A549 (cell line): Measurements from ENCODE around the gene SSH2. TPM values are rescaled to one million over a fixed set of nuclear protein-coding genes. Genes with fewer than 3 reads are reported as not detected.

ENCODE experiments used
- ATAC-seq, 2 experiments: fragments of 200-7000 bp in 1 of 2; fragments of >200 bp in 1 of 2; cut with Nextera tagmentation in 1 of 2; cut with Tn5 transposase in 1 of 2; 3 replicates each; pipeline versions ENCODE4 v1.8.0 to v1.9.1; 2018 to 2020; ENCODE audit warnings: mild to moderate bottlenecking in 1 of 2, moderate library complexity in 1 of 2
- CTCF ChIA-PET: fragments of 300-600 bp; sonication (Branson Sonifier 250); formaldehyde crosslinking; extraction: SDS; loops from one replicate; lab custom pipeline; 2021; ENCODE audit warnings: antibody characterized with exemption, inconsistent platforms; lab: Yijun Ruan, JAX
- POLR2A ChIA-PET: fragments of 350-600 bp; formaldehyde crosslinking; extraction: SDS; loops from one replicate; lab custom pipeline; 2021; ENCODE audit warnings: antibody characterized with exemption, inconsistent platforms; lab: Yijun Ruan, JAX
- DNase-seq, 2 experiments: peaks; one replicate each; pipeline versions ENCODE4 v3.0.0 to v3.0.0-alpha.2; 2011 to 2016; ENCODE audit warnings: low read depth in 1 of 2, low spot score in 1 of 2
- FAIRE-seq: peaks from 2 replicates; lab custom pipeline; 2011; peaks lifted over from hg19 to GRCh38; lab: Jason Lieb, UNC
- H3K27ac ChIP-seq, 2 experiments: fragments of >200 bp; sonication (Bioruptor Twin); formaldehyde crosslinking; 3 replicates each; pipeline ENCODE4 v1.5.1; 2016 to 2017
- H3K4me1 ChIP-seq: fragments of >200 bp; sonication (Bioruptor Twin); formaldehyde crosslinking; 3 replicates; pipeline ENCODE4 v1.6.1; 2016
- H3K4me2 ChIP-seq: fragments of >200 bp; sonication (Bioruptor Twin); formaldehyde crosslinking; 3 replicates; pipeline ENCODE4 v1.6.1; 2016
- H3K4me3 ChIP-seq: fragments of >200 bp; sonication (Bioruptor Twin); formaldehyde crosslinking; 3 replicates; pipeline ENCODE4 v1.5.1; 2016
- H3K9me3 ChIP-seq: fragments of >200 bp; sonication (Bioruptor Twin); formaldehyde crosslinking; 3 replicates; pipeline ENCODE4 v1.6.1; 2016
- BHLHE40 ChIP-seq: IDR thresholded peaks from 2 replicates; pipeline ENCODE4 v1.6.1; 2012; ENCODE audit warnings: low read depth, low read length, inconsistent platforms
- CBX2 ChIP-seq: fragments of 200-600 bp; sonication (generic); IDR thresholded peaks from 2 replicates; pipeline ENCODE4 v1.6.1; 2016; ENCODE audit warnings: low read depth, mild to moderate bottlenecking, borderline replicate concordance
- CBX8 ChIP-seq: fragments of 200-600 bp; sonication (generic); IDR thresholded peaks from 2 replicates; pipeline ENCODE4 v1.6.1; 2016
- CHD2 ChIP-seq: fragments of 150-350 bp; IDR thresholded peaks from 2 replicates; pipeline ENCODE4 v1.6.1; 2014; ENCODE audit warnings: low read length; ENCODE audit not compliant: partially characterized antibody
- EHF ChIP-seq: fragments of 250-450 bp; sonication (Bioruptor Pico); IDR thresholded peaks from 2 replicates; pipeline ENCODE4 v1.5.0; 2020; ENCODE audit warnings: mild to moderate bottlenecking
- EHMT2 ChIP-seq: fragments of 200-600 bp; sonication (generic); IDR thresholded peaks from 2 replicates; pipeline ENCODE4 v1.6.1; 2016; ENCODE audit warnings: antibody characterized with exemption, low read depth, mild to moderate bottlenecking, moderate library complexity
- ESRRA ChIP-seq: fragments of 150-350 bp; IDR thresholded peaks from 2 replicates; pipeline ENCODE4 v1.6.1; 2014; ENCODE audit warnings: mild to moderate bottlenecking, low read length, borderline replicate concordance
- FOXS1 ChIP-seq: fragments of 250-450 bp; sonication (Bioruptor Pico); IDR thresholded peaks from 2 replicates; pipeline ENCODE4 v1.5.0; 2020; ENCODE audit warnings: mild to moderate bottlenecking, moderate library complexity
- JUN ChIP-seq, 2 experiments: fragments of >200 bp; sonication (Bioruptor Twin); formaldehyde crosslinking; IDR thresholded peaks; 2 replicates in 1 of 2; 3 replicates in 1 of 2; pipeline ENCODE4 v1.6.1; 2016 to 2017
- MAFK ChIP-seq: fragments of 450-650 bp; IDR thresholded peaks from 2 replicates; pipeline ENCODE4 v1.6.1; 2014; ENCODE audit not compliant: partially characterized antibody
- MAZ ChIP-seq: fragments of 150-350 bp; IDR thresholded peaks from 2 replicates; pipeline ENCODE4 v1.6.1; 2014; ENCODE audit warnings: antibody characterized with exemption, low read depth, low read length, borderline replicate concordance
- NFE2L2 ChIP-seq: fragments of 150-350 bp; conservative IDR thresholded peaks from 2 replicates; pipeline ENCODE4 v1.6.1; 2014; ENCODE audit warnings: low read length
- NPAS2 ChIP-seq: fragments of 250-450 bp; sonication (Bioruptor Pico); IDR thresholded peaks from 2 replicates; pipeline ENCODE4 v1.8.0; 2022; ENCODE audit warnings: mild to moderate bottlenecking, moderate library complexity, borderline replicate concordance
- NR3C1 ChIP-seq: fragments of >200 bp; sonication (Bioruptor Twin); formaldehyde crosslinking; IDR thresholded peaks from 3 replicates; pipeline ENCODE4 v1.6.1; 2017
- POLR2AphosphoS2 ChIP-seq: conservative IDR thresholded peaks from 2 replicates; pipeline ENCODE4 v1.6.1; 2012; ENCODE audit warnings: low read length, improper control_type of control experiment, inconsistent platforms
- RAD21 ChIP-seq, 2 experiments: fragments of >200 bp in 1 of 2; sonication (Bioruptor Twin) in 1 of 2; formaldehyde crosslinking in 1 of 2; IDR thresholded peaks in 1 of 2; conservative IDR thresholded peaks in 1 of 2; 2 replicates in 1 of 2; 3 replicates in 1 of 2; pipeline ENCODE4 v1.6.1; 2012 to 2018; ENCODE audit warnings: inconsistent platforms in 1 of 2
- RCOR1 ChIP-seq: fragments of 150-350 bp; IDR thresholded peaks from 2 replicates; pipeline ENCODE4 v1.6.1; 2014; ENCODE audit warnings: antibody characterized with exemption, low read length, low read depth
- RFX5 ChIP-seq: fragments of 450-650 bp; IDR thresholded peaks from 2 replicates; pipeline ENCODE4 v1.7.1; 2014; ENCODE audit warnings: antibody characterized with exemption, mild to moderate bottlenecking, moderate library complexity
- SMC3 ChIP-seq: fragments of >200 bp; sonication (Bioruptor Twin); formaldehyde crosslinking; IDR thresholded peaks from 3 replicates; pipeline ENCODE4 v1.6.1; 2018; ENCODE audit warnings: inconsistent platforms
- TFCP2L1 ChIP-seq: fragments of 250-450 bp; sonication (Bioruptor Pico); IDR thresholded peaks from 2 replicates; pipeline ENCODE4 v1.5.0; 2021; ENCODE audit warnings: mild to moderate bottlenecking
- ZC3H11A ChIP-seq: fragments of 450-650 bp; IDR thresholded peaks from 2 replicates; pipeline ENCODE4 v1.6.1; 2014; ENCODE audit warnings: antibody characterized with exemption, mild to moderate bottlenecking
- WGBS: methylation state at CpG from one replicate; pipeline ENCODE4 v1.1.6; 2017; ENCODE audit errors: missing lambda C conversion rate; 5-methylcytosine and 5-hydroxymethylcytosine counted together
- polyA plus RNA-seq, 4 experiments: library from polyadenylated mRNA; depleted of rRNA in 3 of 4; stranded (reverse); fragments of >200 nt; fragmentation: RNase III in 1 of 4; extraction: RNeasy Plus Mini Kit Qiagen cat#74134 plus additional on column Dnase treatment in 1 of 4; gene quantifications; 2 replicates in 3 of 4; 3 replicates in 1 of 4; pipeline ENCODE4 v1.2.3, GENCODE V29; 2011 to 2017
- TF ChIP-seq, protein P1 (sequence below): fragments of 200-600 bp; sonication (generic); IDR thresholded peaks from 2 replicates; pipeline ENCODE4 v1.6.1; 2016; ENCODE audit warnings: antibody characterized with exemption, mild to moderate bottlenecking, moderate library complexity
- TF ChIP-seq, protein P2 (sequence below): fragments of >200 bp; sonication (Bioruptor Twin); formaldehyde crosslinking; IDR thresholded peaks from 3 replicates; pipeline ENCODE4 v1.5.1; 2016
- TF ChIP-seq, protein P3 (sequence below): fragments of >200 bp; sonication (Bioruptor Twin); formaldehyde crosslinking; IDR thresholded peaks from 2 replicates; pipeline ENCODE4 v1.6.1; 2016
- TF ChIP-seq, protein P4 (sequence below): fragments of 450-650 bp; IDR thresholded peaks from 2 replicates; pipeline ENCODE4 v1.6.1; 2014; ENCODE audit warnings: antibody characterized with exemption
- TF ChIP-seq, protein P5 (sequence below): IDR thresholded peaks from 2 replicates; pipeline ENCODE4 v1.6.1; 2012; ENCODE audit warnings: low read depth, borderline replicate concordance

The SSH2 gene
- polyA plus RNA-seq, 2 of the 4 experiments (the other 2 are of a cell fraction) = 20.7 to 24.5 TPM

DNA sequence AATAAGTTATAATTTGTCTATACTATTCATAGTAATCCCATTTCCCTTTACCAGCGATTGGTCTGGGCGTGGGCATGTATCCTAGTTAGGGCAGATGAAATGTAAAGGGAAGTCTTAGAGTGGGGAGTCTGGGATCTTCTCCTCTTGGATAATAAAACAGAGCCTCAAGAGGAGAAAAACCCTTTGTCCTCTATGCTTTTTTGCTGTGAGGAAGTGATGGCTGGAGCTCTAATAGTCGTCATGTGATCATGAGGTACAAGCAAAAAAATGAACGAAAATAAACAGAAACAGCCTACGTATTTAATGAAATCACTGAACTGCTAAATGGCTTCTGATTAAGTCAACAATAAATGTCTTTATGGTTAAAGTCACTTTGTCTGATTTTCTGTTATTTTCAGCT, 38.2 kb upstream of the SSH2 start (continued):
- TF ChIP-seq RFX5 (no peak), SMC3 (no peak), CHD2 (no peak)
- TF ChIP-seq, protein P1, sequence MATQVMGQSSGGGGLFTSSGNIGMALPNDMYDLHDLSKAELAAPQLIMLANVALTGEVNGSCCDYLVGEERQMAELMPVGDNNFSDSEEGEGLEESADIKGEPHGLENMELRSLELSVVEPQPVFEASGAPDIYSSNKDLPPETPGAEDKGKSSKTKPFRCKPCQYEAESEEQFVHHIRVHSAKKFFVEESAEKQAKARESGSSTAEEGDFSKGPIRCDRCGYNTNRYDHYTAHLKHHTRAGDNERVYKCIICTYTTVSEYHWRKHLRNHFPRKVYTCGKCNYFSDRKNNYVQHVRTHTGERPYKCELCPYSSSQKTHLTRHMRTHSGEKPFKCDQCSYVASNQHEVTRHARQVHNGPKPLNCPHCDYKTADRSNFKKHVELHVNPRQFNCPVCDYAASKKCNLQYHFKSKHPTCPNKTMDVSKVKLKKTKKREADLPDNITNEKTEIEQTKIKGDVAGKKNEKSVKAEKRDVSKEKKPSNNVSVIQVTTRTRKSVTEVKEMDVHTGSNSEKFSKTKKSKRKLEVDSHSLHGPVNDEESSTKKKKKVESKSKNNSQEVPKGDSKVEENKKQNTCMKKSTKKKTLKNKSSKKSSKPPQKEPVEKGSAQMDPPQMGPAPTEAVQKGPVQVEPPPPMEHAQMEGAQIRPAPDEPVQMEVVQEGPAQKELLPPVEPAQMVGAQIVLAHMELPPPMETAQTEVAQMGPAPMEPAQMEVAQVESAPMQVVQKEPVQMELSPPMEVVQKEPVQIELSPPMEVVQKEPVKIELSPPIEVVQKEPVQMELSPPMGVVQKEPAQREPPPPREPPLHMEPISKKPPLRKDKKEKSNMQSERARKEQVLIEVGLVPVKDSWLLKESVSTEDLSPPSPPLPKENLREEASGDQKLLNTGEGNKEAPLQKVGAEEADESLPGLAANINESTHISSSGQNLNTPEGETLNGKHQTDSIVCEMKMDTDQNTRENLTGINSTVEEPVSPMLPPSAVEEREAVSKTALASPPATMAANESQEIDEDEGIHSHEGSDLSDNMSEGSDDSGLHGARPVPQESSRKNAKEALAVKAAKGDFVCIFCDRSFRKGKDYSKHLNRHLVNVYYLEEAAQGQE = no peak

DNA sequence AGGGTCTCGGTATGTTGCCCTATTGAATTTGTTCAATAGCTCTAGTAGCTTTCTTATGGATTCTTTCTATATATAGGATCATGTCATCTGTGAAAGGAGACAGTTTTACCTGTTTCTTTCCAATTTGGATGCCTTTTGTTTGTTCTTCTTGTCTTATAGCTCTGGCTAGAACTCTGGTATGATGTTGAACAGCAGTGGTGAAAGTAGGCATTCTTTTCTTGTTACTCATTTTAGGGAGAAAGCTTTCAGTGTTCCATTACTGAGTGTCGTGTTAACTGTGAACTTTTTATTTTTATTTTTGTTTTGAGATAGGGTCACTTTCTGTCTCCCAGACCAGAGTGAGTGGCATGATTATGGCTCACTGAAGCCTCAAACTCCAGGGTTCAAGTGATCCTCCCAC, 32.6 kb upstream of the SSH2 start:
- 23% methylated on average over 2 of the region's 2 CpGs for WGBS
- no peak for FAIRE-seq
- H3K4me2 ChIP-seq = no peak overlapping the region
- peaks cover 11% of the 10 kb centered on the region; the same call in 1 of the 3 replicates for H3K9me3 ChIP-seq
- ATAC-seq = no peak
- peaks cover 18% of the 10 kb centered on the region for H3K4me1 ChIP-seq
- CTCF ChIA-PET = interaction anchor here (0.7 to 3.7 kb wide), 5 partner anchors 10 to 333 kb away, joined by 3 to 12 read pairs (median 4); no protein-coding TSS in a partner anchor
- no peak for TF ChIP-seq MAZ
- no peak for TF ChIP-seq CBX2
- TF ChIP-seq FOXS1 (CRISPR knock-in tag) = no peak
- TF ChIP-seq BHLHE40 = no peak
- no peak for TF ChIP-seq NFE2L2
- TF ChIP-seq, protein P2, sequence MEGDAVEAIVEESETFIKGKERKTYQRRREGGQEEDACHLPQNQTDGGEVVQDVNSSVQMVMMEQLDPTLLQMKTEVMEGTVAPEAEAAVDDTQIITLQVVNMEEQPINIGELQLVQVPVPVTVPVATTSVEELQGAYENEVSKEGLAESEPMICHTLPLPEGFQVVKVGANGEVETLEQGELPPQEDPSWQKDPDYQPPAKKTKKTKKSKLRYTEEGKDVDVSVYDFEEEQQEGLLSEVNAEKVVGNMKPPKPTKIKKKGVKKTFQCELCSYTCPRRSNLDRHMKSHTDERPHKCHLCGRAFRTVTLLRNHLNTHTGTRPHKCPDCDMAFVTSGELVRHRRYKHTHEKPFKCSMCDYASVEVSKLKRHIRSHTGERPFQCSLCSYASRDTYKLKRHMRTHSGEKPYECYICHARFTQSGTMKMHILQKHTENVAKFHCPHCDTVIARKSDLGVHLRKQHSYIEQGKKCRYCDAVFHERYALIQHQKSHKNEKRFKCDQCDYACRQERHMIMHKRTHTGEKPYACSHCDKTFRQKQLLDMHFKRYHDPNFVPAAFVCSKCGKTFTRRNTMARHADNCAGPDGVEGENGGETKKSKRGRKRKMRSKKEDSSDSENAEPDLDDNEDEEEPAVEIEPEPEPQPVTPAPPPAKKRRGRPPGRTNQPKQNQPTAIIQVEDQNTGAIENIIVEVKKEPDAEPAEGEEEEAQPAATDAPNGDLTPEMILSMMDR = no peak
- TF ChIP-seq, protein P3, sequence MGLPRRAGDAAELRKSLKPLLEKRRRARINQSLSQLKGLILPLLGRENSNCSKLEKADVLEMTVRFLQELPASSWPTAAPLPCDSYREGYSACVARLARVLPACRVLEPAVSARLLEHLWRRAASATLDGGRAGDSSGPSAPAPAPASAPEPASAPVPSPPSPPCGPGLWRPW = no peak
- TF ChIP-seq ESRRA = no peak
- no peak for TF ChIP-seq JUN (IDR thresholded peaks at IDR 0.05)
- TF ChIP-seq MAFK = no peak
- TF ChIP-seq EHMT2 = no peak
- no peak for TF ChIP-seq TFCP2L1
- no peak for TF ChIP-seq ZC3H11A
- TF ChIP-seq NR3C1 = no peak
- POLR2A ChIA-PET = no interaction called here
- H3K27ac ChIP-seq = no peak overlapping the region
- no peak overlapping the region for H3K4me3 ChIP-seq
- no peak for DNase-seq

DNA sequence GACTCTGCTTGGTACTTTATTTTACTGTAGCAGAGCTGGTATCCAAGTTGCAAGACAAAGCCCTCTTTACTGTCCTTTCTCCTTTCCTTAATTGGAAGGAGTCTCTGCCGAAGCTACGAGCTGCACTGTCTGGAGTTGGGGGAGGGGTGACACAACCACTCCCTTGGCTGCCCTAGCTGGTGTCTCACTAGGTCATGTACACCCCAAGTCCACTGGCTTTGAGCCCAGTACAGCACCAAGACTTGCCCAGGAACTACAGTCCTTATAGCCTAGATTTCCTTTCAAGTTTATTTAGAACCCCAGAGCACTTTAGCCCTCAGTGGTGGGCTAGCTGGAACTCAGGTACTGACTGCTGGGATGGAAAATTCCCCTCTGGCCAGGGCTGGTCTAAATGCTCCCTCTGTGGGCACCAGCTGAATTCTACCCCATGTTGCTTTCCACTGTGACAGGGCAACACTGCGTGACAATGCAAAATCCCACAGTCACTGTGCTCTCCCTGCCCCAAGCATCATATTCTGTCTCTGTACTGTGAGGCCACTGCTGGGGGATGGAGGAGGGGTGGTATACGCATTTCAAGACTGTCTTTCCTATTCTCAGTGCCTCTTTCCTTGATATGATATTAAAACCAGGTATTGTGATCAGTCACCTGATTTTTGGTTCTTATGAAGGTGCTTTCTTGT, 29.8 kb upstream of the SSH2 start:
- peaks cover 18% of the 10 kb centered on the region for H3K4me1 ChIP-seq
- ChIA-PET POLR2A (no interaction called here), CTCF (interaction anchor here (1.3 to 4.8 kb wide), 3 partner anchors 29 to 133 kb away, joined by 3 to 22 read pairs (median 4); partner anchors contain the start of gene SSH2)
- ATAC-seq = peak; percentile 79
- H3K4me2 ChIP-seq = peak overlapping the region; percentile 60
- H3K9me3 ChIP-seq = peaks cover 12% of the 10 kb centered on the region; the same call in 2 of the 3 replicates
- peak overlapping the region; percentile 58 to 64 for H3K27ac ChIP-seq
- WGBS = 75% methylated on average over 4 of the region's 4 CpGs
- no peak for FAIRE-seq
- DNase-seq = peak in 1 of 2 experiments; percentile 28
- no peak overlapping the region for H3K4me3 ChIP-seq
- TF ChIP-seq, protein P2 = no peak
- TF ChIP-seq POLR2AphosphoS2 = no peak
- no peak for TF ChIP-seq MAFK
- TF ChIP-seq CBX8 = no peak
- TF ChIP-seq ESRRA = no peak
- TF ChIP-seq RCOR1 = no peak
- TF ChIP-seq, protein P4, sequence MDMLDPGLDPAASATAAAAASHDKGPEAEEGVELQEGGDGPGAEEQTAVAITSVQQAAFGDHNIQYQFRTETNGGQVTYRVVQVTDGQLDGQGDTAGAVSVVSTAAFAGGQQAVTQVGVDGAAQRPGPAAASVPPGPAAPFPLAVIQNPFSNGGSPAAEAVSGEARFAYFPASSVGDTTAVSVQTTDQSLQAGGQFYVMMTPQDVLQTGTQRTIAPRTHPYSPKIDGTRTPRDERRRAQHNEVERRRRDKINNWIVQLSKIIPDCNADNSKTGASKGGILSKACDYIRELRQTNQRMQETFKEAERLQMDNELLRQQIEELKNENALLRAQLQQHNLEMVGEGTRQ = no peak
- no peak for TF ChIP-seq NPAS2 (CRISPR knock-in tag)
- TF ChIP-seq RAD21 (conservative IDR thresholded peaks at IDR 0.05 in 1 of 2, IDR thresholded peaks at IDR 0.05 in 1 of 2) = no peak
- TF ChIP-seq EHF (CRISPR knock-in tag) = no peak
- TF ChIP-seq, protein P5, sequence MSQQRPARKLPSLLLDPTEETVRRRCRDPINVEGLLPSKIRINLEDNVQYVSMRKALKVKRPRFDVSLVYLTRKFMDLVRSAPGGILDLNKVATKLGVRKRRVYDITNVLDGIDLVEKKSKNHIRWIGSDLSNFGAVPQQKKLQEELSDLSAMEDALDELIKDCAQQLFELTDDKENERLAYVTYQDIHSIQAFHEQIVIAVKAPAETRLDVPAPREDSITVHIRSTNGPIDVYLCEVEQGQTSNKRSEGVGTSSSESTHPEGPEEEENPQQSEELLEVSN = no peak
- TF ChIP-seq JUN (IDR thresholded peaks at IDR 0.05) = no peak
